Measurements from ENCODE around the gene EVX1.

The EVX1 gene

DNA sequence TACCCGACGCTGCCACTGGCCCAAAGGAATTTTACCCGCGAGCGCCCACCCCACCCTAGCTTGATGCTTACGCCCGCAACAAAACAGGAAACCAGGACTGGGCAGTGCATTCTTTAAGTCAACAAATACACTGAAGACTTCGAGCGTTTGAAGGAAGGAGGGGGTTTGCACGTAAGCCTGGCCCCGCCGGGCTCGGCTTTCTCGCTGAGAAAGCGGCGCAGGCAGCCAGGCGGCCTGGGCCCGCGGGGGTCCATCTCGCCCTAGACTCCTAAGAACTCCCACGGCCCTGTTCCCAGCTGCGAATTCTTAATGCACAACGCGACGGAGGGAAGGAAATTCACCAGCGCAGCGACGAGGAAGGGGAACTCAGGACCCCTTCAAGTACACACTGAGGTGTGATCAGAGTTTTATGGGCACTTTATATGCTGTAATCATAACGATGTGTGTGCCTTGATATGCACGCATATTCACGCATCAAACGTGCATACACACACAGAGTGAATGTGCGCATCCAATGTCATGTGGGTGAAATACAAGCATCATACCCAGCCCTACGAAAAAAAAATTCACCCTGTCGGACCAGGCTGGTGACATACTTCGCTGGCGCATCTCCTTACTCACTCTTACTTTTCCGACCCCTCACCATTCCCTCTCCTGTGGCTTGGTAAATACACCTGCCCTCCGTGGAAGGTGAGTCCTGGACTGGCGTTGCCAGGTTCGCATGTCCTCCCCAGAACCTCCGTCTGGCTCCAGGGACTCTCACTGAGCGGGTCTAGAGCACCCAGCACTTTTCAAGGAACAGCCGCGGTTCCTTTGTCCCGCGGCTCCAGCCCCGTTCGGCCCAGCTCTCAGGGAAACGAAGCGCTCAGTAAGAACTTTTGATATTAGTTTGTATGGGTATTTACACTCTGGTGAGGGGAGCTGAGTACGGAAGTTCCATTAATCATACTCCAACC lies 37.0 kb upstream of the EVX1 start:
- DNase-seq = no peak

- DNase-seq = no peak
Measured at GRCh38 chr7:27207348-27207985, 35.1 kb upstream of the EVX1 start.

GRCh38 chr7:27208998-27209397 lies 33.6 kb upstream of the EVX1 start:
- no peak for DNase-seq

- no peak for DNase-seq
Measured at GRCh38 chr7:27209933-27210440, 32.6 kb upstream of the EVX1 start.

GRCh38 chr7:27210441-27211083 lies 32.0 kb upstream of the EVX1 start:
- peak; percentile 55 for DNase-seq

DNA sequence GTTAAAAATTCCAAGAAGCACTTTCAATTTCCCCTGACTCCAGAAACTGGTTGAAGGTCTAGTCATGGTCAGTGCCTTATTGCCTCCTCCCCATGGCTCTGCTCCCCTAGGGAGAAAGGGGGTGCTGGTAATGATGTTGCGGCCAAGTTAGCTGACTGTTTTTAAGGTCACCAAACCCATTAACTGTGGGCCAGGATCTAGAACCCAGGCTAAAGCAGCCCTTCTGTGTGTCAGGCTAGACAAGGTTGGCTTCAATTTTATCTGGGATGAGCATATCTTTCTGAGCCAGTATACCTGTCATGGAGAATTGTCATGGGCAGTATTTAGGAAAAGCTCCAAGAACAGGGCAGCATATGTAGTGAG lies 31.5 kb upstream of the EVX1 start:
- DNase-seq = no peak

DNA sequence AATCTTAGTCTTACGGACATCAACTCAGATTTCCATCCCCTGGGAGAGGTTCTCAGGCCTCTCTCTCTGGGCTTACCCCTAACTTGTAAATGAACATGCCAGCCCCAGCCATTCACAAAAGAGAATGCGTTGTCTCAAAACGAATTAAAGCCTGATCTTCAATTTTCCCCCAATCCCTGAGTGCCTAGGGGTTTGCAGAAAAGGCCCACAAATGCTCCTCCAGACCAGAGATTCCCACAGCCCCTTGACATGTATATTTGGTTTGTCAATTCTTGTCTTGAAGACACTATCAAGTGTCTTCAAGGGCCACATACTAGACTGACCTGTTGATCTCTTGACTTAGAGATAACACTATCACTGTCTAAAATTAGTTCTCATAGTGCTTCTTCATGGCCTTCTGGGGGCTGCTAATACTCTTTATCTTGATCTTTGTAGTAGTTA lies 30.8 kb upstream of the EVX1 start:
- no peak for DNase-seq

- DNase-seq = no peak
Measured at GRCh38 chr7:27212497-27213432, 29.8 kb upstream of the EVX1 start.

DNA sequence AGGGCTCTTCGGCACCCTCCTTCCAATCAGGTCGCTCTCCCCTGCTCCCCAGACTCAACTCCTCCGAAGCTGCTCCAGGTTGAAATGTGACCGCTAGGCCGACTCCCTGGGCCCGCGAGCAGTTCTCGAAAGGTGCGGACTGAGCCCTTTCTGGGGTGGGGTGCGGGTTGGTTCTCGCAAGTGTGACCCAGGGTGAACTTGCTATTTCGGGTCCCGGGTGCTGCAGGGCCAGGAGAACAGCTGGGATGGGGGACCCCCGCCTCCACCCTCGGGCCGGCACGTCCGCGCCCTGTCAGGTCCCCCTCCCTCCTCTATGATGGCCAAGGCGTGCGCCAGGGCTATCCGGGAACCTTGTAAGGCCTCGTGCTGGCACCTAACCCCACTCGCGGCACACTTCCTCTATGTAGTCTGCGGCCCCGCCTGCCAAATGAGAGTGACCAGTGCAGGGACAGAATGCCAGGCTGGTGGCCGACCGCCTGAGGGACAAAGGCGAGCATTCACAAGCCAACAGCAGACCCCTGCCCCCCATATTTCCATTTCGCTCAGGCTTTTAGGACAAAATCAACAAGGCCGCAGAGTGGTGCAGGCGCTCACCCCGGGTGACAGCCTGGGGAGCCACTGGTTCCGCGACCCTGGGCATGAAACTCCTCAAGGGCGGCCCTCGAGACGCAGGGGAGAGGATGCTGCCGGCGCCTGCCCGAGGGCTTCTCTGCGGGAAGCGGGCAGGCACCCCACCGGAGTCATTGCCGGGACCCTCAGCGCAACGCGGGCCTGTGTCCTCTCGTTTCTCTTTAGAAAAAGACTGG lies 29.0 kb upstream of the EVX1 start:
- no peak for DNase-seq

- no peak for DNase-seq
Measured at GRCh38 chr7:27214239-27214950, 28.2 kb upstream of the EVX1 start.

- DNase-seq = no peak
Measured at GRCh38 chr7:27215356-27215755, 27.2 kb upstream of the EVX1 start.

- no peak for DNase-seq
Measured at GRCh38 chr7:27217951-27218350, 24.7 kb upstream of the EVX1 start.

DNA sequence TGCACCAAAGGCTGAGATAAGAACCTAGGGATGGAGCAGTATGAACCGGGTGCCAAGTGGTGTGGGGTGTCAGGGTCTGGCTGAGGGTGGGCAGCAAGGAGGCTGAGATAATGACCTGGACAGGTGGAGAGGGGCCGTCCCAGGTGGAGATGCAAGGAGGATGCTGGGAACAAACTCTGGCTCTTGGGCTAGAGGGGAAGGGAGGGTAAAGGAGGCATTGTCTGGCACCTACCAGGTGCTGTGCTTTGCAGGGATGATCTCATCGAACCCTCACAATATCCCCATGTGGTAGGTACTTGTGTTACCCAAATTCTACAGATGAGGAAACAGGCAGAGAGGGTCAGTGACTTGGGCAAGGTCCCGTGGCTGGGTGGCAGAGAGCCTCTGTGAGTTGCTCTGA lies 22.8 kb upstream of the EVX1 start:
- DNase-seq = no peak

DNA sequence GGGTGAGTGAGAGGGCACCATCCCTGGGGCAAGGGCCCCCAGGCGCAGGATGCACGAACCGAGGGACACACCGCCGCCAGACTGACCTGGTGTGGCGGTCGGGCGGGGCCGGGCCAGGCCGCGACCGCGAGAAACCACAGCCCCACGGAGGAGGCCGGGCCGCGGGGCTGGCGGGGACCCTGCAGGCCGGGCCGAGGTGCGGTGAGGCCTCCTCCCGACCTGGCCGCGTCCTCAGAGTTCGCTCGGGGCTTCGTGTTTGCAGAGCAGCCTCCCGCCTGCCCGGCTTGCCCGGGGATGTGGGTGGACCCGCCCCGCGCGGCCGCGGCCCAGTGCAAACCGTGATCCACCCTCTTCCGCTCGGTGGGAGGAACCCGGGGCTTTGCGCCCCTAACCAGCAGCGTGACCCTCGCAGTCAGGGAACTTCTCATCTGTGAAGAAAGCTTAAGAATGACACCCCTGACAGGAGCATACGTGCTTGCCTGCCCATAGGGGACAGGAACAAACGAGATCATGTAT lies 22.1 kb upstream of the EVX1 start:
- DNase-seq = no peak

DNA sequence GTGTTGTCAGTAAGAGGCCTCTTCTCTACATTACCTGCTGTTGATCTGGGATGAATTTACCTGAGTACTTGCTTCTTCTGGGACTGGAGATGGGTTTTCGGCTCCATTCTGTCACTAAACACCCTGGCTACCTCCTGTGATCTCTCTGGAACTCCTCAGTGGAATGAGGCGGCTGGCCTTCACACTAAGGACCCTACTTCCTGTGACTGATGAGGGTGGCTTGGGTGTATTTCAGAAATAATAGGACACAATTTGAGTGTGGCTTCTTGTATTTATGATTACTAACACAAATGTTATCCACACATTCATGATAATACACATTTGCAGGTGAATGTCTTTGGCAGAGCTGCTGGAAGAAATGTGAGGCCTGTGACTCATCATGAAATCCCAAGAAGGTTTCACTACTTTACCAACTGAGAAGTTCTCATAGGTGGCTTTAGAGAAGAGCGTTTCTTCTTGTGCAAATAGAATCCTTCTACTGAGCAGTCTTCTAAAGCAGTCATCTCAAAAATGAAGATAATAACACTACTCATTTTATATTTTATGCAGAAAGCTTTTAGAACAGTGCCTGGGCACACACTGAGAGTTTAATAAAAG lies 21.3 kb upstream of the EVX1 start:
- no peak for DNase-seq

DNA sequence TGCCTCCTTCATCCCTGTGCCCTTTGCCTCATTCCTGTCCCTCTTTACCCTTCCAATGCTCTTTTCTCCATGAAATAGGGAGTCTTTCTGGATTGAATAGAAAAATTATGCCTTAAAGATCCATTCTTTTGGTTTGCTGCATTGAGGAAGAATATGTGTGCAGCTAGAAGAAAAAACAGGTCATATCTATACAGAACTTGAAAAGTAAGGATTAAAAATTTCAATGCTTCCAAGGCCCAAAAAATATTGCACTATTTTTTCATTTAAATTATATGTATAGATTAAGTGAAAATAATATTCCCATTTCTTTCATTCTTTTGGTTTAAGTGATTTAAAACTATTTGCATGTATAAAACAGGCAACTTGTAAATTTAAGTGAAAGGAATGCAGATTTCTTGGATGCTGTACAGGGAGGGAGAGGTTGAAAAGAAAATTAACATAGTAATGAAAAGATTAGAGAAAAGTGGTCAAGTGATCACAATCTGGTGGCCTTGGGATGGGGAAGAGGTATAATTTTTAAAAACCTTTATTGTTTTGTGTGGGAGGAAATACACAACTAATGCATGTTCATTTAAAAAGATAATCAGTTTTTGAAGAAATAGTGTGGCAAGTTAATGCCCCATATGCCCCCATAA lies 18.5 kb upstream of the EVX1 start:
- no peak for DNase-seq

GRCh38 chr7:27224983-27225934 lies 17.3 kb upstream of the EVX1 start:
- DNase-seq = no peak

DNA sequence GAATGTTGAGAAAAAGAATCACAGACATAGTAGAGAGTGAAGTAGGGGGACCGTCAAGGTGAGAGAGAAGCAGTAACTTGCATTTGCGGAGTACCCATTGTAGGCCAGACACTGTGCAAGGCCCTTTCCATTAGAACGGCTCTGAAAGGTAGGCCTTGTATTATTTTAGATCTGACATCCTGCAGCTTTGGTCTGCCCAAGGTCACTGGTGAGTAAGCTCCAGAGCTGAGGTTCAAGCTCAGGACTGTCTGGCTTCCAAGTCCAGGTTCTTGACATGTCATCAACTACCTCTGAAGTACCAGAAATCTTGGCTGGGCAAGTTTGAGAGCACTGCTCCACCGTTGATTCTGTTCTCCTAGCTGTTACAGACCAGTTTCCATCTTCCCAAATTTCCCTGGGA lies 13.2 kb upstream of the EVX1 start:
- no peak for DNase-seq
